H9 (cell line): Measurements from ENCODE around the gene BMPR1A. TPM values are rescaled to one million over a fixed set of nuclear protein-coding genes. Genes with fewer than 3 reads are reported as not detected.

Experiments
- DNase-seq: peaks from one replicate; pipeline ENCODE4 v3.0.0-alpha.2; 2017
- H2AFZ ChIP-seq: one replicate; pipeline ENCODE4 v1.6.1; 2013; ENCODE audit warnings: mild to moderate bottlenecking, low read length, control low read depth, moderate library complexity
- H2AK5ac ChIP-seq: 2 replicates; pipeline ENCODE4 v1.6.1; 2013; ENCODE audit warnings: low read length, control low read depth, mixed read lengths; ENCODE audit not compliant: insufficient read length
- H2BK120ac ChIP-seq: one replicate; pipeline ENCODE4 v1.6.1; 2013; ENCODE audit warnings: low read depth, mild to moderate bottlenecking, low read length, control low read depth, inconsistent platforms; ENCODE audit not compliant: poor library complexity, severe bottlenecking
- H2BK12ac ChIP-seq: 2 replicates; pipeline ENCODE4 v1.6.1; 2013; ENCODE audit warnings: low read length, control low read depth, mixed read lengths, low read depth; ENCODE audit not compliant: insufficient read length
- H2BK15ac ChIP-seq: 2 replicates; pipeline ENCODE4 v1.6.1; 2013; ENCODE audit warnings: low read depth, low read length, control low read depth
- H2BK20ac ChIP-seq: one replicate; pipeline ENCODE4 v1.6.1; 2013; ENCODE audit warnings: low read depth, mild to moderate bottlenecking, low read length, control low read depth, inconsistent platforms; ENCODE audit not compliant: poor library complexity, severe bottlenecking
- H2BK5ac ChIP-seq: 2 replicates; pipeline ENCODE4 v1.6.1; 2013; ENCODE audit warnings: low read length, control low read depth, mixed read lengths; ENCODE audit not compliant: insufficient read length
- H3K14ac ChIP-seq: 2 replicates; pipeline ENCODE4 v1.6.1; 2013; ENCODE audit warnings: low read length, control low read depth; ENCODE audit not compliant: insufficient read depth
- H3K18ac ChIP-seq: 2 replicates; pipeline ENCODE4 v1.6.1; 2013; ENCODE audit warnings: low read depth, mild to moderate bottlenecking, mixed read lengths, low read length, control low read depth; ENCODE audit not compliant: insufficient read length
- H3K23ac ChIP-seq: 2 replicates; pipeline ENCODE4 v1.6.1; 2013; ENCODE audit warnings: low read length, control low read depth, mixed read lengths, low read depth; ENCODE audit not compliant: insufficient read length
- H3K23me2 ChIP-seq: 2 replicates; pipeline ENCODE4 v1.6.1; 2013; ENCODE audit warnings: low read depth, mild to moderate bottlenecking, mixed read lengths, low read length, control low read depth; ENCODE audit not compliant: insufficient read length, poor library complexity, severe bottlenecking
- H3K27ac ChIP-seq: 2 replicates; pipeline ENCODE4 v1.5.1; 2013; ENCODE audit warnings: low read length, control low read depth, mixed read lengths, low read depth; ENCODE audit not compliant: insufficient read length
- H3K27me3 ChIP-seq: 2 replicates; pipeline ENCODE4 v1.6.1; 2013; ENCODE audit warnings: low read length, control low read depth, inconsistent platforms; ENCODE audit not compliant: insufficient read depth
- H3K4ac ChIP-seq: 2 replicates; pipeline ENCODE4 v1.6.1; 2013; ENCODE audit warnings: low read depth, mild to moderate bottlenecking, control low read depth, inconsistent platforms, low read length, moderate library complexity
- H3K4me1 ChIP-seq: 2 replicates; pipeline ENCODE4 v1.6.1; 2013; ENCODE audit warnings: low read length, control low read depth, inconsistent platforms; ENCODE audit not compliant: insufficient read depth
- H3K4me2 ChIP-seq: 2 replicates; pipeline ENCODE4 v1.6.1; 2013; ENCODE audit warnings: low read length, control low read depth, mixed read lengths; ENCODE audit not compliant: insufficient read length, insufficient read depth
- H3K56ac ChIP-seq: 2 replicates; pipeline ENCODE4 v1.6.1; 2013; ENCODE audit warnings: low read depth, mild to moderate bottlenecking, mixed read lengths, low read length, control low read depth; ENCODE audit not compliant: insufficient read length
- H3K79me1 ChIP-seq: 2 replicates; pipeline ENCODE4 v1.6.1; 2013; ENCODE audit warnings: low read depth, mild to moderate bottlenecking, moderate library complexity, low read length, control low read depth, inconsistent platforms; ENCODE audit not compliant: insufficient read depth, poor library complexity, severe bottlenecking
- H3K79me2 ChIP-seq: 2 replicates; pipeline ENCODE4 v1.6.1; 2013; ENCODE audit warnings: low read length, control low read depth, inconsistent platforms; ENCODE audit not compliant: insufficient read depth
- H3K9ac ChIP-seq: 2 replicates; pipeline ENCODE4 v1.6.1; 2013; ENCODE audit warnings: low read length, control low read depth, mixed read lengths; ENCODE audit not compliant: insufficient read length; ENCODE audit errors: extremely low read depth
- H3K9me3 ChIP-seq: one replicate; pipeline ENCODE4 v1.6.1; 2013; ENCODE audit warnings: low read depth, low read length, inconsistent platforms; ENCODE audit not compliant: control insufficient read depth
- H3T11ph ChIP-seq: one replicate; pipeline ENCODE4 v1.6.1; 2013; ENCODE audit warnings: mild to moderate bottlenecking, low read length, control low read depth, inconsistent platforms
- H4K20me1 ChIP-seq: one replicate; pipeline ENCODE4 v1.6.1; 2013; ENCODE audit not compliant: control insufficient read depth, insufficient read length, insufficient read depth
- H4K5ac ChIP-seq: 2 replicates; pipeline ENCODE4 v1.6.1; 2013; ENCODE audit warnings: low read depth, mild to moderate bottlenecking, mixed read lengths, low read length, control low read depth; ENCODE audit not compliant: insufficient read length
- H4K8ac ChIP-seq: replicated peaks from 2 replicates; pipeline ENCODE4 v1.6.1; 2013; ENCODE audit warnings: low read length, control low read depth, mixed read lengths, low read depth; ENCODE audit not compliant: insufficient read length
- H4K91ac ChIP-seq: 2 replicates; pipeline ENCODE4 v1.6.1; 2013; ENCODE audit warnings: low read depth, mild to moderate bottlenecking, moderate library complexity, mixed read lengths, low read length, control low read depth; ENCODE audit not compliant: insufficient read length
- H3K27ac Mint-ChIP-seq, 3 experiments: 2 replicates in 2 of 3; 3 replicates in 1 of 3; pipeline ENCODE4 v1.8.0; 2020 to 2021; ENCODE audit warnings: mixed read lengths in 3 of 3, mild to moderate bottlenecking in 1 of 3, moderate library complexity in 1 of 3
- H3K27me3 Mint-ChIP-seq: 2 replicates; pipeline ENCODE4 v1.8.0; 2021; ENCODE audit warnings: low read depth, mild to moderate bottlenecking, moderate library complexity, mixed read lengths
- H3K36me3 Mint-ChIP-seq, 3 experiments: 2 replicates in 2 of 3; 3 replicates in 1 of 3; pipeline ENCODE4 v1.8.0; 2020 to 2021; ENCODE audit warnings: low read depth in 3 of 3, mixed read lengths in 3 of 3; ENCODE audit not compliant: insufficient read depth in 1 of 3
- H3K4me1 Mint-ChIP-seq, 2 experiments: 2 replicates each; pipeline ENCODE4 v1.8.0; 2020; ENCODE audit warnings: mixed read lengths in 2 of 2
- H3K4me3 Mint-ChIP-seq, 2 experiments: 2 replicates in 1 of 2; 3 replicates in 1 of 2; pipeline ENCODE4 v1.8.0; 2020 to 2021; ENCODE audit warnings: mild to moderate bottlenecking in 2 of 2, mixed read lengths in 2 of 2, moderate library complexity in 1 of 2
- H3K9me3 Mint-ChIP-seq, 2 experiments: 2 replicates in 1 of 2; 3 replicates in 1 of 2; pipeline ENCODE4 v1.8.0; 2020; ENCODE audit warnings: mild to moderate bottlenecking in 2 of 2, mixed read lengths in 2 of 2, moderate library complexity in 1 of 2
- CTCF ChIP-seq: fragments of 200-600 bp; sonication (generic); conservative IDR thresholded peaks from 3 replicates; pipeline ENCODE4 v1.8.0; 2021; ENCODE audit warnings: antibody characterized with exemption, mild to moderate bottlenecking
- WGBS: extraction: QIAGEN DNeasy Blood & Tissue Kit; methylation state at CpG from one replicate; pipeline ENCODE4 v1.1.7; 2013; ENCODE audit warnings: missing lambda C conversion rate, low lambda C conversion rate, mixed read lengths; ENCODE audit not compliant: insufficient read length; ENCODE audit errors: extremely low coverage; 5-methylcytosine and 5-hydroxymethylcytosine counted together
- total RNA-seq: library from RNA; stranded (reverse); gene quantifications from 2 replicates; pipeline ENCODE4 v1.2.1, GENCODE V29; 2021

The BMPR1A gene
- total RNA-seq, 1 experiment from 2014 or later: 138 TPM

- Histone ChIP-seq H2BK120ac (no peak overlapping the region), H3K4ac (no peak overlapping the region), H2BK20ac (no peak overlapping the region), H4K5ac (no peak overlapping the region), H3K23ac (no peak overlapping the region), H4K20me1 (no peaks in the 10 kb centered on the region), H3K4me2 (no peak overlapping the region), H3K18ac (no peak overlapping the region), H2BK15ac (no peak overlapping the region), H3K27me3 (peaks cover 7% of the 10 kb centered on the region; the same call in 1 of the 2 replicates), H3K79me1 (no peaks in the 10 kb centered on the region), H3K23me2 (peaks cover 15% of the 10 kb centered on the region), H3K14ac (no peak overlapping the region), H2BK12ac (no peak overlapping the region), H3K4me1 (peaks cover 2% of the 10 kb centered on the region; the same call in 1 of the 2 replicates), H3K9ac (no peak overlapping the region), H3K79me2 (no peaks in the 10 kb centered on the region), H3K9me3 (no peaks in the 10 kb centered on the region), H4K8ac (no peak overlapping the region), H3K56ac (no peak overlapping the region), H3K27ac (no peak overlapping the region), H2AFZ (no peak overlapping the region), H2AK5ac (no peak overlapping the region), H4K91ac (no peak overlapping the region), H3T11ph (no peak overlapping the region), H2BK5ac (no peak overlapping the region)
- DNase-seq: no peak
- peaks cover 31 to 50% of the 10 kb centered on the region in 2 experiments for H3K4me1 Mint-ChIP-seq
- no peak for TF ChIP-seq CTCF
- H3K36me3 Mint-ChIP-seq: peaks cover 0 to 3% (median 0%) of the 10 kb centered on the region in 3 experiments; a peak in 1 of 7 replicates
- peaks cover 31% of the 10 kb centered on the region for H3K27me3 Mint-ChIP-seq
- no CpG with 5 or more reads among the region's 9 CpGs for WGBS
- H3K27ac Mint-ChIP-seq: no peak overlapping the region
- peaks cover 0 to 4% of the 10 kb centered on the region in 2 experiments; a peak in 1 of 5 replicates for H3K9me3 Mint-ChIP-seq
- H3K4me3 Mint-ChIP-seq: no peak overlapping the region
Observed at GRCh38 chr10:86968994-86969355, 212.6 kb downstream of the BMPR1A start.
